GM12878 (cell line): Measurements from ENCODE around the gene CCDC57. TPM values are rescaled to one million over a fixed set of nuclear protein-coding genes. Genes with fewer than 3 reads are reported as not detected.

ENCODE experiments used
- ASH2L ChIP-seq: fragments of 300-600, 200-600 bp; sonication (generic); IDR thresholded peaks from 2 replicates; pipeline ENCODE4 v1.6.1; 2017; ENCODE audit warnings: low read depth, mild to moderate bottlenecking, borderline replicate concordance
- BACH1 ChIP-seq: fragments of 450-650 bp; IDR thresholded peaks from 2 replicates; pipeline ENCODE4 v1.6.1; 2017; ENCODE audit warnings: mild to moderate bottlenecking, borderline replicate concordance
- CHD4 ChIP-seq: fragments of 200-600 bp; sonication (generic); IDR thresholded peaks from 2 replicates; pipeline ENCODE4 v1.6.1; 2016; ENCODE audit warnings: mild to moderate bottlenecking
- DPF2 ChIP-seq: fragments of 450-650 bp; IDR thresholded peaks from 2 replicates; pipeline ENCODE4 v1.6.1; 2017; ENCODE audit warnings: mild to moderate bottlenecking
- ELK1 ChIP-seq: IDR thresholded peaks from 2 replicates; pipeline ENCODE4 v1.6.1; 2012; ENCODE audit warnings: low read depth, low read length, improper control_type of control experiment
- GABPA ChIP-seq: IDR thresholded peaks from 2 replicates; pipeline ENCODE4 v1.6.1; 2014; ENCODE audit warnings: antibody characterized with exemption, low read depth, mild to moderate bottlenecking, inconsistent platforms
- HCFC1 ChIP-seq: fragments of 150-350 bp; IDR thresholded peaks from 2 replicates; pipeline ENCODE4 v1.6.1; 2014; ENCODE audit warnings: low read length
- IKZF1 ChIP-seq: fragments of 450-650 bp; conservative IDR thresholded peaks from 2 replicates; pipeline ENCODE4 v1.6.1; 2017; ENCODE audit warnings: antibody characterized with exemption, mild to moderate bottlenecking
- IKZF2 ChIP-seq, 2 experiments: fragments of 450-650 bp; IDR thresholded peaks; 2 replicates each; pipeline ENCODE4 v1.6.1; 2017; ENCODE audit warnings: mild to moderate bottlenecking in 2 of 2, moderate library complexity in 2 of 2
- IRF3 ChIP-seq: fragments of 450-650 bp; IDR thresholded peaks from 2 replicates; pipeline ENCODE4 v1.6.1; 2014; ENCODE audit warnings: mild to moderate bottlenecking
- LARP7 ChIP-seq: fragments of 450-650 bp; IDR thresholded peaks from 2 replicates; pipeline ENCODE4 v1.6.1; 2017; ENCODE audit warnings: mild to moderate bottlenecking
- MAX ChIP-seq: IDR thresholded peaks from 2 replicates; pipeline ENCODE4 v1.6.1; 2012; ENCODE audit warnings: low read depth, low read length, improper control_type of control experiment
- MTA2 ChIP-seq: fragments of 450-650 bp; IDR thresholded peaks from 2 replicates; pipeline ENCODE4 v1.6.1; 2016; ENCODE audit warnings: low read depth, mild to moderate bottlenecking, moderate library complexity
- MXI1 ChIP-seq: fragments of 150-350 bp; IDR thresholded peaks from 2 replicates; pipeline ENCODE4 v1.6.1; 2011; ENCODE audit warnings: low read depth, mild to moderate bottlenecking, inconsistent platforms, low read length, improper control_type of control experiment
- PAX8 ChIP-seq: fragments of 450-650 bp; IDR thresholded peaks from 2 replicates; pipeline ENCODE4 v1.6.1; 2017; ENCODE audit warnings: mild to moderate bottlenecking, moderate library complexity
- POLR2A ChIP-seq: IDR thresholded peaks from 2 replicates; pipeline ENCODE4 v1.6.1; 2011; ENCODE audit warnings: low read depth, mild to moderate bottlenecking, low read length
- POLR2AphosphoS2 ChIP-seq: IDR thresholded peaks from 2 replicates; pipeline ENCODE4 v1.6.1; 2011; ENCODE audit warnings: low read depth, mild to moderate bottlenecking, low read length, improper control_type of control experiment, moderate library complexity
- POU2F2 ChIP-seq: IDR thresholded peaks from 3 replicates; pipeline ENCODE4 v1.6.1; 2011; ENCODE audit warnings: low read depth, mild to moderate bottlenecking, low read length, borderline replicate concordance
- RB1 ChIP-seq: fragments of 450-650 bp; formaldehyde crosslinking; IDR thresholded peaks from 2 replicates; pipeline ENCODE4 v1.6.1; 2017; ENCODE audit warnings: mild to moderate bottlenecking, borderline replicate concordance
- RELB ChIP-seq: fragments of 450-650 bp; IDR thresholded peaks from 2 replicates; pipeline ENCODE4 v1.6.1; 2017; ENCODE audit warnings: low read depth, mild to moderate bottlenecking, moderate library complexity
- SKIL ChIP-seq: fragments of 450-650 bp; IDR thresholded peaks from 2 replicates; pipeline ENCODE4 v1.6.1; 2017; ENCODE audit warnings: mild to moderate bottlenecking, low read depth, inconsistent platforms; ENCODE audit not compliant: poor library complexity, severe bottlenecking
- SPI1 ChIP-seq: IDR thresholded peaks from 2 replicates; pipeline ENCODE4 v1.6.1; 2011; ENCODE audit warnings: low read depth, mild to moderate bottlenecking, low read length, moderate library complexity, borderline replicate concordance; ENCODE audit not compliant: insufficient read depth
- SREBF2 ChIP-seq: IDR thresholded peaks from 2 replicates; pipeline ENCODE4 v1.6.1; 2012; ENCODE audit warnings: mild to moderate bottlenecking, low read length
- TAF1 ChIP-seq: IDR thresholded peaks from 2 replicates; pipeline ENCODE4 v1.6.1; 2011; ENCODE audit warnings: mild to moderate bottlenecking, low read depth, low read length, borderline replicate concordance
- TARDBP ChIP-seq: IDR thresholded peaks from 2 replicates; pipeline ENCODE4 v1.6.1; 2016; ENCODE audit warnings: borderline replicate concordance
- YY1 ChIP-seq: IDR thresholded peaks from 2 replicates; pipeline ENCODE4 v1.6.1; 2011; ENCODE audit warnings: low read depth, mild to moderate bottlenecking, low read length
- polyA plus RNA-seq, 11 experiments: library from polyadenylated mRNA; depleted of rRNA in 4 of 11; unstranded in 6 of 11; stranded (reverse) in 5 of 11; fragments of >200 nt; fragmentation: Nextera tagmentation in 4 of 11; fragmentation: Illumina TruSeq in 1 of 11; extraction: Ambion mirVana in 4 of 11; extraction: Trizol in 1 of 11; gene quantifications; 1 replicate in 1 of 11; 2 replicates in 10 of 11; pipeline versions ENCODE4 v1.2.1 to v1.2.3, GENCODE V29; 2011 to 2016; ENCODE audit warnings: inconsistent platforms in 2 of 11, missing spikeins in 2 of 11, low read depth in 1 of 11
- total RNA-seq, 4 experiments: library from RNA; depleted of rRNA in 3 of 4; stranded (reverse); fragments of >200 nt in 3 of 4; fragmentation: Illumina TruSeq in 1 of 4; extraction: Trizol in 1 of 4; gene quantifications; 2 replicates each; pipeline versions ENCODE4 v1.2.1 to v1.2.3, GENCODE V29; 2013 to 2021

CCDC57 gene
- total and polyA plus RNA-seq, 10 of the 15 experiments (the other 5 are each of a cell fraction or from before 2014, with no cell fraction given), result 5.4 to 123 (median 45.8) TPM

- TF ChIP-seq ELK1 (peak; percentile 50; the same call in 1 of the 2 replicates), DPF2 (0 out of 2 replicates have a peak, but pooled peaks have one; percentile 19), SREBF2 (0 out of 2 replicates have a peak, but pooled peaks have one; percentile 27), IKZF1 (peak; percentile 78), MTA2 (no peak), PAX8 (no peak), POU2F2 (no peak), SKIL (no peak), GABPA (peak; percentile 91), RELB (no peak), YY1 (0 out of 2 replicates have a peak, but pooled peaks have one; percentile 39), POLR2A (peak; percentile 74), BACH1 (peak; percentile 67), HCFC1 (peak; percentile 63), TARDBP (no peak), MXI1 (peak; percentile 68), RB1 (peak; percentile 72; the same call in 1 of the 2 replicates), POLR2AphosphoS2 (no peak), CHD4 (no peak), TAF1 (peak; percentile 24; the same call in 1 of the 2 replicates), LARP7 (peak; percentile 71), MAX (0 out of 2 replicates have a peak, but pooled peaks have one; percentile 43), IKZF2 (IDR thresholded peaks at IDR 0.05) (no peak), IRF3 (no peak), ASH2L (peak; percentile 37; the same call in 1 of the 2 replicates), SPI1 (no peak)
Observed at GRCh38 chr17:82051776-82052637, 160.6 kb downstream of the CCDC57 start, which contains the start of the genes GPS1 and RFNG (continued).
